HG03565 (cell line): ENCODE results near the gene STXBP6.

ENCODE experiments used
- ATAC-seq: cut with Tn5 transposase; IDR thresholded peaks from one replicate; pipeline ENCODE4 v1.9.1; 2021; ENCODE audit warnings: mild to moderate bottlenecking, moderate library complexity; ENCODE audit not compliant: unreplicated experiment

Gene STXBP6

DNA sequence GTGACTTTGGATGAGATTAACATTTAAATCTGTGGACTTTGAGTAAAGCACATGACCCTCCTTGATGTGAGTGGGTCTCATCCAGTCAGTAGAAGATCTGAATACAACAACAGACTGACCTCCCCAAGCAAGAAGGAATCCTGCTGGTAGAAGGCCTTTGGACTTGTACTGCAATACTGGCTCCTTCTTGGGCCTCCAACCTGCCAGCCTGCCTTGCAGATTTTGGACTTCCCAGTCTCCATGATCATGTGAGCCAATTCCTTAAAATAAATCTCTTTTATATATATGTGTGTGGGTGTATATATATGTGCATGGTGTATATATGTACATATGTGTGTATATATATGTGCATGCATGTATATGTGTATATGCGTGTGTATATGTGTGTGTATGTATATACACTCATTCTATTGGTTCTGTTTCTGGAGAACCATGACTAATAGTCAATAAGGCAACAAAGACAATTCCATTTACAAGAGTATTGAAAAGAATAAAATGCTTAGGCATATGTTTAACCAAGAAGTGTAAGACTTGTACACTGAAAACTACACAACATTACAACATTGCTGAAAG lies 183.8 kb downstream of the STXBP6 start:
- no peak for ATAC-seq

DNA sequence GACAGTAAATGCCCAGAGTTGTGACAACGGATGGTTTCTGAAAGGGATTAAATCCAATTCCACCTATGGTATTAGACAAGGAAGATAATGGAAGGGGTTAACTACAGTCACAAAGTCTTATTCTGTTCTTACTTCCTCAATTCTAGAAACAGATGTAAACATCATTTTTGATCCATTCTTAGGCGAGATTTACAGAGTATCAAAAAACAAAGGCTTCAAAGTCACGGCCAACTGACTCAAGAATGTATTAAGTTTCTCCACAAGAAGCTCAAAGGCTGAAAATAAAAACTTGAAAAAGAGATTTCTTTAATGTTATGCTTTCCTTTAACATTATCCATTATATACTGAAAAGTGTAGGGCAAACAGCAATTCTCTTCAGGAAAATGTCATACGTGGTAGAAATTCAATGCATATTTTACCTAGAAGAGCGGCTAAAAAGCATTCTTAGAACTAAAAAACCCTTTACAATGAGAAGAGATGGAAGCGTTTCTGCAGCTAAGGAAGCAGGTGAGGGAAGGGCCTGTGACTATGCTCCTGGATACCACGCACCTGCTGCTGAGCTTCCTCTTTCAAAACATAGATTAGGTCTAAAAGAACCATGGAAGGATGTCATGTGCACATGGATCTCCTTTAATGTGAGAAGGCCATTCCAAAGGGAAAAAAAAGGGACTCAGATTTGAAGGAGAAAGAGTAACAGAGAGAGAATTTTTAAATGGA lies 185.8 kb downstream of the STXBP6 start:
- ATAC-seq, result no peak

DNA sequence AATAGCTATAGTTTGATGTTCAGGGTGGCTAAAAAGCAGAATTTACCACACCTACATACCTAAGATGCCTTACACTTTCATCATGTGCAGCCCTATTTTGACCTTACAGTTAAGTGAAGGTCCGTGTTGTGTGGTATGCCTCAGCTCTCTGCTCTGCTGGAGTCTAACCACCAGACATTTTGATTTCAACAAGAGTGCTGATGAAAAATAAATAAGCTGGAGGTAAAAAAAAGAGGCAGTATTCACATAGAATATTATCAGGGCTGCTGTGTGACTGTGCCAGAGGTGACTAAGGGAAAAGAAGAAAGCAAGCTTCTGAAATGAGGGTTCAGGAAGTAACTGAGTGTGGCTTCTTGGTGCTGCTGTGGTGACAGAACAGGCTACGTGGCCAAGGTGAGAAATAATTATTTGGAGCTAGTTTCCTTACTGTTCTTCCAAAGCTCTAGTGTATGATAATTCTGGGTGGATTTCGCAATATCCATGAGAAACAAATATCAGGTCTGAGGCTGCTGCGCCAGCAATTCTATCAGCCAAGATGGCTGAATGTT lies 188.8 kb downstream of the STXBP6 start:
- no peak for ATAC-seq

DNA sequence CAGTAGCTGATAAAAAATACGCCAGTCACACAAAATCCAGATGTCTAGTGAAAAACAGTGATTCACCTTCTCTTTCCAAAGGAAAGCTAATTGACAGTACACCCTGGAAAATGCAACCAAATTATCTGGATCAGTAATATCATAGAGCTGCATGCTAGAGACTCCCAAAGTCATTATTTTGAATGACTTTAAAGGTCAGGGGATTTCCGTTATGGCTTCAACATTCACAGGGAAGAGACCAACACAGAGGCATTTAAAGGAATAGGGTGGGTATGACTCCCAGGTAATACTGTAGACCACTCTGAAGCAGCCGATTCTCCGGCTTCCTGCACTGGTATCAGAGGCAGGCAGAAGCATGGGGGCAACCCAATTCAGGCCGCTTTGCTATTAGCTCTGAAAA lies 190.4 kb downstream of the STXBP6 start:
- no peak for ATAC-seq

DNA sequence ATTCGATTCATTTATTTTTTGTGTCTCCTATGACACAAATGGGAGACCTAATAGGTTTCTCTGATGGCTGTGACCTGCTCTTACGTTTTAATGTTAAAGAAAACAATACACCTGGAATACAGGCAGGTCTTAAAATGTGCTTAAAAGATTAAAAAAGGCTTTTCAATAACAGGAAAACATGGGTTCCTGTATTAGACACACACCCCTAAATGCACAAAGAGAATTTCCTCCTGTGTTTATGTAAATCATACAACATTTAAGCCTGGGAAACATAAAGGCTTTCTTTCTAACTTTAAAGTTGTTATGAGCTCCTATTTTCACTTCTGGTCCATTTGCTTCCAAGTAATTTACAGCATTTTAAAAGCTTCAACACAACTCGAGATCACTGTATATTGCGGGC lies 191.3 kb downstream of the STXBP6 start:
- no peak for ATAC-seq

DNA sequence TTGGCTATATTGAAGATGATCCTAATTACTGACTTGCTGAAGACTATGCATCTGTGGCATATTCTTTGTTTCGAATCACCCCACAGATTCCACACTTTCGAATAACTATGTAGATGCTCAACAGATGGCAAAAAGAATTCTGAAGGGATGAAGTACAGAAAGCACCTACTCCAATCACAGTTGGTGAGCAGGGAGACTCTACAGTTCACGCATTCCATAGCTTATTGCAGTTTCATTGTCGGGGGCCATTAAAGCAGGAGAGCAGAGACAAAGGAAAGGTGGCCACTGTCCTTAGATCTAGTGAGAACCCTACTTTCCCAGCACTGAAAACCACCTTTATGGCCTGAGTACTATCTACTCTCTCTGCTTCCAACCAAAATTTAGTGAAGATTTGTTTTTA lies 191.9 kb downstream of the STXBP6 start:
- no peak for ATAC-seq

DNA sequence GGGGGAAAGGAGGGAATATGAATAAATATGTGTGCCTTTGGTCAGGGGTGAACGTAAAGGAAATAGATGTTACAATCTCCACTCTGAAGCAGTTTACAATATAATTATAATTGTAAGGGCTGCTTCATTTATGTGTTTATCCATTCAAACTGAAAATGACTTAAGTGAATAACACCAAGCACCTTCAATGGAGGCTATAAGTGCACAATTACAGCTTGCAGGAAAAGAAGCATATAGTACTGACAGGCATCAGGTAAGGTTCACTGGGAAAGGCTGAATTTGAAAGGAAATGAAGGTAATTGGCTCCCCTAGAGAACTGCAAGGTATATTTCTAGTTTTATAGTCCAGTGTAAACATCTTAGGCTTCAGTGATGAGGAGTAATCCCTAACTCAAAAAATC lies 192.7 kb downstream of the STXBP6 start:
- ATAC-seq, result no peak

DNA sequence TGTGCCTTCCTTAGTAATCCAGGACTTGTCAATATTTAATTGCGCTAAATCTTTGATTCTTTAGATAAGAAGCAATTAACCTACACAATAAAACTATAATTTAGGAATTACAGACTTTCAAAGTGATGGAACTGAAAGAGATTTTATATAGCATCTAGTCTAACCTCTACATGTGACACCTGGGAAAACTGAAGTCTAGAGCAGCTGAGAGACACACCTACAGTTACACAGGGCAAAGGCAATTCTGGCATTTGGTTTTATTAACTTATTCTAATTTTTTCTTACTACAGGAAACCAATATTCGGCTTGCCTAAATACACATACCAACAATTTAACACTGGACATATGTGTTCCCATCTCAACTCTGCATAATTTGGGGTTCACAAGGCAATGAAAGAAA lies 196.5 kb downstream of the STXBP6 start:
- no peak for ATAC-seq

DNA sequence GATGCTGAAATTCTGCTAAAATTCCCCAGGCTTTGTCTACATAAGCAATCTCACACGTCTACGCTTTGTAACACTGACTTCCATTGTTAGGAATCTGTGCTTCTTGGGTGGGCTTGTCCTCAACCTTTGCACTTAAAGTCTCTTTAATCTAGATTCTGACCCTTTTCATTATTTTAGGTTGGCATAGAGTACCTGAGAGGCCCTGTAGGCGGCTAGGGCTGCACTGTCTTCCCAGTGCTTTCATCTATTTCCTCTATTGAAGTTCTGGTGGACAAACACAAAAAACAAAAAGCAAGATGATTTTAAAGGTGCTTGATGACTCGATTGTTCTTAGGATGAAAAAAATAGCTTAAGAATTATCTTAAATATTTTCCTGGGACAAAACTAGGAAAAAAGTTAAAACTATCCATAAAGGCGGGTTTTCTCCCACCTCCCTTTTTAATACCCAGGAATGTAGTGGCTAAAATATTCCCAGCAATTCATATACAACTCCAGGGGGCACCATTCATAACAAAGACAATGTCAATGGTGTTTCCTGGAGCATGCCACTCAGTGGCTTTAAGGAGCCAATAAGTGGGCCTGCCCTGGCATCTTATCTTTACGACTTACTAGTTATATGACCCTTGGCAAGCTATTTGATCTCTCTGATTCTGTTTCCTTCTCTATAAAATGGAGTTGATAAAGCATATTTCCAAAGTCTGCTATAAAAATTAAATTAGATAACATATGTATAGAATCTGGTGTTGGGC lies 197.5 kb downstream of the STXBP6 start:
- ATAC-seq, result no peak

DNA sequence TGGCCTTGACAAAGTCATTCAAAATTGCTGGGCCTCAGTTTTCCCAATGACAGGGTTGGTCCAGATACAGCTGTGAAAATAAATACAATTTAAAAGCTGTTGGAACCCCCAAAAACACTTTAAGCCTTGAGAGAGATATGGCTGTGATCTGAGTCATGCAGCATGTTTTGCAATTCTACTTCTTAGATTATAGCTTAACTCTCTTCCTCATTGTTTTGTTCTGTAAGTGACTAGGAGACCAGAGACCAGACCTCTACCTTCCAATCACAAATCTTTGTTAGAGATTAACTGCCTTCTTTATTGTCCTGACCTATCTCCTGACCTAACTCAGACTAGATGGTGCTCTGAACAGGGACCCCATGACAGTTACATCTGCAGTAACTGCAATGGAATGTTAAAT lies 198.1 kb downstream of the STXBP6 start:
- no peak for ATAC-seq

DNA sequence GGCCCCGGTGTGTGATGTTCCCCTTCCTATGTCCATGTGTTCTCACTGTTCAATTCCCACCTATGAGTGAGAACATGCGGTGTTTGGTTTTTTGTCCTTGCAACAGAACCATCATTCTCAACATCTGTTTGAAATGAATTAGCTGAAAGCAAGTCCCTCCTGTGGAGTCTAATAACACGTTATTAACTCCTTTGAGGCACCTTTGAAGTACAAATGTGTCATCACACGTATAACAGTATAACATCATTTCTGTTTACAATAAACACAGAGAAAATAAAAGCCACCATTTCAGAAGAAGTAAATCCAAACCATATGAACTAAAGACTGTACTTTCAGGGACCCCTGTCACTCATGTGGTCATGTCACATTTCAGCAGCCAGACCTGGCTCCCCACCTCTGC lies 198.5 kb downstream of the STXBP6 start:
- no peak for ATAC-seq

DNA sequence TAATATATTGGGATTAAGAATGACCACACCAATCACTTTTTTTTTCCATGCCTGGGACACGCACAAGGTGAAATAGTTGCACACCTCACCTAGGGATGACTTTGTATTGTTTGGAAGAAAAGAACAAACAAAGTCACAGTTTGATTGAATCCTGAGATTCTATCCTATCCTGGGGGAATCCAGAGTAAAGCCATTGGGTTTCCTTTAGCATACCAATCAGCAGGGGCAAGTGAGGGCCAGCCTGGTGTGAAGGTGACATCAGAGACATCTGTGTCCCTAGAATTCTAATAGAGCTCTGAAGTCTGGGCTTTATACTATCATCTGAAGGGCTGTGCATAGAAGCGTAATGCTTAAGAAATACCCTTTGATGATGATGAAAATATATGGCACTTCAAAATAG lies 199.9 kb downstream of the STXBP6 start:
- no peak for ATAC-seq

DNA sequence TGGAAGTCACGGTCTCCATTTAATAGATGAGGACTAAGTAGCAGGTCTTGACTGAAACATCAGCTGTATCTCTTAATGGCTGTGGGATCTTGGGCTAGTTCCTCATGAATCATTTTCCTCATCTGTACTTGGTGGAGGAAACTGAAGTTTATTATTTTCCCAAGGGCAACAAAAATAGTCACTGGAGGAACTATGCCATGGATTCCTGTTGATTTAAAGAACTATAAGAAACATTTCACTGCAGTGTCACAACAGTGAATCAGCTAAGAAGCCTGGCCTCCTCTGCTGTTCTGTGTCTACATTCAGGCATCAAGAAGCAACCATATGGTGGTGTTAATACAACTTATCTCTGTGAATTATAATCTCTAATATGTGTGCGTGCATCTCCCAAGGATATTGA lies 200.5 kb downstream of the STXBP6 start:
- no peak for ATAC-seq

DNA sequence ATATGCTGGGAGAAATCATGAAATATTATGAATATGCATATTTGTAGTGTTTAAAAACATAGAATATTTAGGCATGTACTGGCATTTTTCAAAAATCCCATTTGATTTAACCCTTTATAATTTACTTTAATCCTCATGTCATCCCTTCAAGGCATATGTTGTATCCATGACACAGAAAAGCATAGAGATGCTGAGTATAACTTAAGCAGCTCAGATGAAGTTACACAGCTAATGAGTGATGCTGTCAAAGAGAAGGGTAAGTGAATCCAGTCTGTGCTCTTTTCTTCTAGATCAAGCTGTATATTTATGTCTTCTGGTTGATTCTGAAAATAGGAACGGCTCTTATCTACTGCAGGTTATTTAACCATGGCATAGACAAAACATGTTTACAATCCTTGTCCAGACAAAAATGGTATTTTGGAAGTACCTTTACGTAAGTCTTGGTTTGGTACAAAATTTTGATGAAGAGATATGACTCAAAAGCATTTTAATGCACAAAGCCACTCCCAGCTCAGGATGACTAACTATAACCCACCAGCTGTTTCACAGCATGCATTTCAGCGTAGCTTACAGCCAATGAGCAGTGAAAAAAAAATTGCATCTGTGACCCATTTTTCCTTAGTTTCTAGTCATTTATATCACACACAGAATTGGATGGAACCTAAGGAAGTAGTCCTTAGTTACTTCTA lies 201.7 kb downstream of the STXBP6 start:
- ATAC-seq, result no peak

DNA sequence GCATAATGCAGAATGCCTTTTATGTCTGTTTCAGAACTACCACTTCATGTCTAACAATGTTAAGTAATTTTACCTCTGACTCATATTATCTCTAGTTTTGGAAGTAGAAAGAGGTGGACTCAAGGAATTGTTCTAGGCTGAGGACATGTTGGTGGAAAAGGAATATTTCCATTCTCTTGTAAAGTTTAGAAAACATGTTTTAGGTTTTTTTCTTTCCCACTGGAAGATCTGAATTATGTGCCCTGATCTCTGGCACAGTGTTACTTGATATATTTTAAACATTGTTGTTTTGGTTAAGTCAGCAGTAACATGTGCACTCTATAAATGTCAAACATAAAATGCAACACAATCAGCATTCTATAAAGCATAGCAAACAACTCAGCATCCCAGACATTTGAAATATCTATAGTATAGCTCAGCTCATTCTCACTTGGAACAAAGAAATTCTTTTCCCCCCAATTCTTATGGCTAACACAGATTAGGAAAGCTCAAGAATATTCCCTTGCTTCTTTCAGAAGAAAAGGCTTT lies 202.3 kb downstream of the STXBP6 start:
- ATAC-seq, result no peak

DNA sequence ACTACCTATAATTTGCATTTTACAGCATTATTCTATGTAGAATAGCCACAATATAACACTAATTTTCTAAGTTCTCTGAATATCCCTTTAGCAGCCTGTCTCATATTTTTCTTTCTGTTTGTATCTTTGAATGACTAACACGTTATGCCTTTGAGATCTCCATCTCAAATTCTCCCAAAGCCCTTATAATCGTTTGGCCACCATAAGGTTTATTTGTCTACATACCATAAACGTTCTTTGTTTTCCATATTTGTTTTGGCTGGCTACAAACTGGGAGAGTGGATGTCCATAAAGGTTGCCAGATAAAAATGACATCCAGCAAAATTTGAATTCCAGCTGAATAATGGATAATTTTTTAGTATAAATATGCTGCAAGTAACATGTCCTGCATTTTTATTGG lies 203.7 kb downstream of the STXBP6 start:
- no peak for ATAC-seq

DNA sequence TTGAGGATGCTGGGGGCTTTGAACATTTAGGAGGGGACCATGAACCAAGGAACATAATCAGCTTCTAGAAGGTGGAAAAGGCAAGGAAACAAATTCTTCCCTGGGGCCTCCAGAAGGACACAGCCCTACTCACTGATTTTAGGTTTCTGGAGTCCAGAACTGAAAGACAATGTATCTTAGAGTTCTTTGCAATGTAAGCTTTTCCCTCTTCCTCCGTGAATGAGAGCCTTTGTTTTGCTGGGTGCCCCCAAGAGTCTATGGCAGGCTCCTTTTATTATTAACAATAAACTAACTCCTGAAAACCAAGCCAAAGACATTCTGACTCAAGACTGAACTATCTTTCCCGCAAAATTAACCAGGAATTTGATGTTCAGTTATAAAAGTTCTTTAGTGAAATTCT lies 204.1 kb downstream of the STXBP6 start:
- no peak for ATAC-seq

DNA sequence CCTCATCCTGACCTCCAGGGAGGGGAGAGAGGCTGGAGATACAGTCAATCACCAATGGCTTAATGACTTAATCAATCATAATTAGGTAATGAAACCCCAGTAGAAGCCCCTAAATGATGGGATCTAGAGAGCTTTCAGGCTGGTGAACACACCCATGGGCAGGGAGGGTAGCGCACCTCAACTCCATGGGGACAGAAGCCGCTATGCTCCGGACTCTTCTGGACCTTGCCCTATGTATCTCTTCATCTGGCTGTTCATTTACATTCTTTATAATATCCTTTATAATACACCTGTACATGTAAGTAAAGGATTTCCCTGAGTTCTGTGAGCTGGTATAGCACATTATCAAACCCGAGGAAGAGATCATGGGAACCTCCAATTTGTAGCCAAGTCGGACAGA lies 205.9 kb downstream of the STXBP6 start:
- ATAC-seq, result no peak

DNA sequence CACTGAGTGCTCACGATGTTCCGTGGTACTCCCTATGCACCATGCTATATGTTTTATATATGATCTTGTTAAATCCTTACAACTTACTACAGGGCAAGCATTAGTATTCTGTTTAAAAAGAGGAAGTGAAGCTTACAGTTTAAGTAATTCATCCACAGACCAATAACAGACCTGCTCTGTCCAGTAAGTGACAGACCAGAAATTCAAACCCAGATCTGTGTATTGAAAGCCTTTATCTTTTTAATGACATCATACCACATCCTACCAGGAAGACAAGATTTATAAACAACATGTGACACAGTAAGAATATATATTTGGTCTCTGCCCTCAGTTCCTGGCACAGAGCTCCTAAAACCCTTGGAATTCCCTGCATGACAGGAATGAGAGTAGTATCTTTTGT lies 206.5 kb downstream of the STXBP6 start:
- ATAC-seq, result peak; percentile 94

DNA sequence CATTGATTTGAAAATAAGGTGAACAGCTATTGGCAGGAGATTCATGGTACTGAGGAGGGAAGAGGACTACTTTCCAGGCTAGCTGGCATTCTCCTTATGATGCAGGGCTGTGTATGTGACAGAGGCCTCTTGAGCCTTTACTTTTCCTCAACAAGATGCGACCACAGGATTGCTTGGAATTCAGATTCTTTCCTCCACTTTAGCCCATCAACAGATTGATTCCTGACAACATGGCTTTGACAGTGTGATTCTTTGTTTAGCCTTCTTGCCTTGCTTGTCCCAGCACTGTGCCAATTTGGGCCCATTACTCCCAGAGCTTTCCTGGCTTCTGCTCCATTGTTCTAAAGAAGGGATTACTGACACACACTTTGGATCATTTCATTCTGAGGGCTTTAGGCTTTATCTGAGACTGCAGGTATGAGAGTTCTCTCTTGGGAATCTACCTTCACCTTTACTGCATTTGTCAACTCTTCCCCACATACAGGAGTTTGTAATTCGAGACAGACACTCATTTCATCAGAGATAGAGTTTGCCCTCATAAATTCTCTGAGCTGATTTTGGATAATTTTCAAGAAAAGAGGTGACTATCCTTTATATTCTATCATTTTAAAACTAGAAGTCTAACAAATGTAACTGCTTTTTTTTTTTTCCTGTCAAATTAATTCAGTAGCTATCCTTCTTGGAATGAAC lies 209.6 kb downstream of the STXBP6 start:
- no peak for ATAC-seq
